CD14-positive monocyte (primary cell): ENCODE results near the gene APC2. TPM values are rescaled to one million over a fixed set of nuclear protein-coding genes. Genes with fewer than 3 reads are reported as not detected.
A peak's percentile ranks its signal among the peaks of the same experiment; 100 is the strongest.

Source experiments
- DNase-seq, 3 donors: peaks; one replicate each; pipeline ENCODE4 v3.0.0-alpha.2; 2011 to 2022
- H2AFZ ChIP-seq: 2 replicates; pipeline ENCODE4 v1.6.0; 2012; ENCODE audit warnings: mild to moderate bottlenecking, low read depth, low read length, inconsistent platforms; ENCODE audit not compliant: insufficient read depth, poor library complexity, severe bottlenecking
- H3K27ac ChIP-seq, 2 donors: 1 replicate in 1 of 2; 2 replicates in 1 of 2; pipeline ENCODE4 v1.5.1; 2012 to 2013; ENCODE audit warnings: low read length in 2 of 2, control low read depth in 1 of 2, inconsistent platforms in 1 of 2, low read depth in 1 of 2, mild to moderate bottlenecking in 1 of 2
- H3K27me3 ChIP-seq, 2 donors: one replicate each; pipeline versions ENCODE4 v1.6.0 to v1.6.1; 2011 to 2013; ENCODE audit warnings: low read length in 2 of 2; ENCODE audit not compliant: control insufficient read depth in 2 of 2, insufficient read depth in 2 of 2
- H3K36me3 ChIP-seq, 2 donors: replicated peaks in 1 of 2; 1 replicate in 1 of 2; 2 replicates in 1 of 2; pipeline versions ENCODE4 v1.5.1 to v1.6.1; 2012 to 2013; ENCODE audit warnings: low read length in 2 of 2, control low read depth in 1 of 2, inconsistent platforms in 1 of 2, mild to moderate bottlenecking in 1 of 2; ENCODE audit not compliant: insufficient read depth in 2 of 2, control insufficient read depth in 1 of 2
- H3K4me1 ChIP-seq, 2 donors: 1 replicate in 1 of 2; 2 replicates in 1 of 2; pipeline versions ENCODE4 v1.5.1 to v1.6.1; 2012 to 2013; ENCODE audit warnings: low read length in 2 of 2, control low read depth in 1 of 2, inconsistent platforms in 1 of 2, mild to moderate bottlenecking in 1 of 2, moderate library complexity in 1 of 2; ENCODE audit not compliant: insufficient read depth in 2 of 2, control insufficient read depth in 1 of 2
- H3K4me2 ChIP-seq: replicated peaks from 2 replicates; pipeline ENCODE3; 2012; ENCODE audit warnings: low read length, moderate library complexity, mild to moderate bottlenecking; ENCODE audit not compliant: poor library complexity, severe bottlenecking; ENCODE audit errors: extremely low read depth
- H3K4me3 ChIP-seq, 3 experiments: fragments of 200-600 bp in 1 of 3; sonication (generic) in 1 of 3; replicated peaks in 1 of 3; 1 replicate in 2 of 3; 2 replicates in 1 of 3; pipeline ENCODE4 v1.5.1; 2011 to 2013; ENCODE audit warnings: low read length in 3 of 3, mild to moderate bottlenecking in 3 of 3, control low read depth in 2 of 3, low read depth in 2 of 3, inconsistent platforms in 1 of 3, moderate library complexity in 1 of 3
- H3K79me2 ChIP-seq: 2 replicates; pipeline ENCODE4 v1.6.0; 2012; ENCODE audit warnings: mild to moderate bottlenecking, control low read depth, inconsistent platforms, low read length, moderate library complexity; ENCODE audit not compliant: insufficient read depth
- H3K9ac ChIP-seq: 2 replicates; pipeline ENCODE4 v1.6.0; 2017; ENCODE audit warnings: low read length, mild to moderate bottlenecking; ENCODE audit not compliant: insufficient read depth, poor library complexity, severe bottlenecking
- H3K9me3 ChIP-seq, 2 donors: replicated peaks in 1 of 2; 1 replicate in 1 of 2; 2 replicates in 1 of 2; pipeline versions ENCODE4 v1.5.1 to v1.6.1; 2012 to 2013; ENCODE audit warnings: low read length in 2 of 2, control low read depth in 1 of 2; ENCODE audit not compliant: control insufficient read depth in 1 of 2, insufficient read depth in 1 of 2
- H4K20me1 ChIP-seq: 2 replicates; pipeline ENCODE4 v1.6.0; 2012; ENCODE audit warnings: mild to moderate bottlenecking, low read length, control low read depth, moderate library complexity; ENCODE audit not compliant: insufficient read depth
- H3K27ac Mint-ChIP-seq, 7 donors: one replicate each; pipeline ENCODE4 v1.8.0; 2020; ENCODE audit warnings: mild to moderate bottlenecking in 7 of 7, mixed read lengths in 7 of 7, moderate library complexity in 6 of 7, inconsistent platforms in 2 of 7
- H3K27me3 Mint-ChIP-seq, 3 donors: one replicate each; pipeline ENCODE4 v1.8.0; 2021 to 2022; ENCODE audit warnings: low read depth in 3 of 3, mild to moderate bottlenecking in 3 of 3, mixed read lengths in 3 of 3, moderate library complexity in 3 of 3, inconsistent platforms in 1 of 3
- H3K36me3 Mint-ChIP-seq, 2 donors: one replicate each; pipeline ENCODE4 v1.8.0; 2020; ENCODE audit warnings: mixed read lengths in 2 of 2, inconsistent platforms in 1 of 2, mild to moderate bottlenecking in 1 of 2
- H3K4me1 Mint-ChIP-seq: one replicate; pipeline ENCODE4 v1.8.0; 2020; ENCODE audit warnings: mild to moderate bottlenecking, mixed read lengths
- H3K4me3 Mint-ChIP-seq, 2 donors: one replicate each; pipeline ENCODE4 v1.8.0; 2020; ENCODE audit warnings: mild to moderate bottlenecking in 2 of 2, mixed read lengths in 2 of 2, moderate library complexity in 1 of 2
- H3K9me3 Mint-ChIP-seq, 7 donors: one replicate each; pipeline ENCODE4 v1.8.0; 2020 to 2022; ENCODE audit warnings: mixed read lengths in 7 of 7, mild to moderate bottlenecking in 6 of 7, moderate library complexity in 6 of 7, inconsistent platforms in 2 of 7
- whole genome bisulfite sequencing: methylation state at CpG from one replicate; pipeline ENCODE4 v1.1.5; 2013; ENCODE audit warnings: missing lambda C conversion rate; ENCODE audit not compliant: insufficient coverage; 5-methylcytosine and 5-hydroxymethylcytosine counted together
- intact Hi-C, 2 donors: fragments of 100-400 bp; cut with micrococcal nuclease; formaldehyde crosslinking; loops; one replicate each; pipeline versions ENCODE4 v1.15.0 to v1.15.1; 2023
- polyA plus RNA-seq, 3 donors: library from polyadenylated mRNA; depleted of rRNA in 1 of 3; unstranded in 2 of 3; stranded (reverse) in 1 of 3; fragments of 300-500 nt in 2 of 3; fragments of >200 nt in 1 of 3; fragmentation: Illumina TruSeq in 2 of 3; gene quantifications; 1 replicate in 2 of 3; 2 replicates in 1 of 3; pipeline ENCODE4 v1.2.3, GENCODE V29; 2012 to 2021
- TF ChIP-seq, protein P1 (sequence below): fragments of 200-600 bp; IDR thresholded peaks from one replicate; pipeline ENCODE4 v1.8.0; 2022; ENCODE audit warnings: antibody characterized with exemption, mild to moderate bottlenecking

APC2 gene
- polyA plus RNA-seq, 3 donors, result 0.04 TPM; not detected in 2

DNA sequence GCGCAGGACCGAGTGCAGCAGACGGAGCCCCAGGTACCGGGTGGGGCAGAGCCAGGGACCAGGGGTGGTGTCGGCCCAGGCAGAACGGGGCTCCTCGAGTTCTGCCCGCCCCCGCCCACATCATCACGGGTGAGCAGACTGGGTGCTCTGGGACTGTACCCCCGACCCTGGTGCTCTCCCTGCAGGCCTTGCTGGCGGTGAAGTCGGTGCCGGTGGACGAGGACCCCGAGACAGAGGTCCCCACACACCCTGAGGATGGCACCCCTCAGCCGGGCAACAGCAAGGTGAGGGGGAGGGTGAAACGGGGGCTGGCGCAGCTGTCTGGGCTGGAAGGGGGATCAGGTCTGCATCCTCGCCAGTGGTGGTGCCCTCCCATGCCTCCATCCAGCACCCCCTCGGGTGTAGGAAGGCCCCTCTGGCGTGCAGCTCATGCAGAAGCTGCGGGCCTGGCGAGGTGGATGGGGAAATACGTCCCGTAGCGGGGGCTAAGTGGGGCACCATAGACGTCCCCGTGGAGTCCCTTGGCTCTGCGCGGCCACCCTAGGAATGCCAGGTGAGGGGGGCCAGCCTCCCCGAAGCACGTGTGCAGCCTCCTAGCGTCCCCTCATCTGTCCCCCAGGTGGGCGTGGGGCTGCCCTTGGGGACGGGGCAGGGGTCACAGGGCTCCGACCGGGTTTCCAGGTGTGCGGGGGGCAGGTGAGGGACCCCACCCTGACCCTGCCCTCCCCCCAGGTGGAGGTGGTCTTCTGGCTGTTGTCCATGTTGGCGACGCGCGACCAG lies 6.4 kb downstream of the APC2 start:
- no peak overlapping the region for H3K4me2 ChIP-seq
- H3K27ac ChIP-seq, result no peak overlapping the region
- H2AFZ ChIP-seq, result no peak overlapping the region
- H3K4me3 ChIP-seq, result no peak overlapping the region
- Mint-ChIP-seq H3K27me3 (peaks cover 66 to 85% (median 84%) of the 10 kb centered on the region in 3 donors), H3K9me3 (peaks cover 7 to 16% (median 10%) of the 10 kb centered on the region in 7 donors), H3K4me3 (peak overlapping the region in 1 of 2 donors; percentile 87), H3K27ac (no peak overlapping the region), H3K4me1 (peaks cover 18% of the 10 kb centered on the region), H3K36me3 (peaks cover 10 to 18% of the 10 kb centered on the region in 2 donors)
- TF ChIP-seq, protein P1, sequence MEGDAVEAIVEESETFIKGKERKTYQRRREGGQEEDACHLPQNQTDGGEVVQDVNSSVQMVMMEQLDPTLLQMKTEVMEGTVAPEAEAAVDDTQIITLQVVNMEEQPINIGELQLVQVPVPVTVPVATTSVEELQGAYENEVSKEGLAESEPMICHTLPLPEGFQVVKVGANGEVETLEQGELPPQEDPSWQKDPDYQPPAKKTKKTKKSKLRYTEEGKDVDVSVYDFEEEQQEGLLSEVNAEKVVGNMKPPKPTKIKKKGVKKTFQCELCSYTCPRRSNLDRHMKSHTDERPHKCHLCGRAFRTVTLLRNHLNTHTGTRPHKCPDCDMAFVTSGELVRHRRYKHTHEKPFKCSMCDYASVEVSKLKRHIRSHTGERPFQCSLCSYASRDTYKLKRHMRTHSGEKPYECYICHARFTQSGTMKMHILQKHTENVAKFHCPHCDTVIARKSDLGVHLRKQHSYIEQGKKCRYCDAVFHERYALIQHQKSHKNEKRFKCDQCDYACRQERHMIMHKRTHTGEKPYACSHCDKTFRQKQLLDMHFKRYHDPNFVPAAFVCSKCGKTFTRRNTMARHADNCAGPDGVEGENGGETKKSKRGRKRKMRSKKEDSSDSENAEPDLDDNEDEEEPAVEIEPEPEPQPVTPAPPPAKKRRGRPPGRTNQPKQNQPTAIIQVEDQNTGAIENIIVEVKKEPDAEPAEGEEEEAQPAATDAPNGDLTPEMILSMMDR, result no peak
- no peak overlapping the region for H3K9ac ChIP-seq
- H3K9me3 ChIP-seq, result peaks cover 6 to 22% of the 10 kb centered on the region in 2 donors
- DNase-seq, result no peak
- H3K36me3 ChIP-seq, result no peaks in the 10 kb centered on the region
- intact Hi-C loops, result no loop called here
- WGBS, result 20% methylated on average over 29 of the region's 43 CpGs
- H3K79me2 ChIP-seq, result no peaks in the 10 kb centered on the region
- H4K20me1 ChIP-seq, result peaks cover 18% of the 10 kb centered on the region
- peaks cover 15 to 20% of the 10 kb centered on the region in 2 donors for H3K4me1 ChIP-seq
- H3K27me3 ChIP-seq, result peaks cover 24 to 72% of the 10 kb centered on the region in 2 donors

DNA sequence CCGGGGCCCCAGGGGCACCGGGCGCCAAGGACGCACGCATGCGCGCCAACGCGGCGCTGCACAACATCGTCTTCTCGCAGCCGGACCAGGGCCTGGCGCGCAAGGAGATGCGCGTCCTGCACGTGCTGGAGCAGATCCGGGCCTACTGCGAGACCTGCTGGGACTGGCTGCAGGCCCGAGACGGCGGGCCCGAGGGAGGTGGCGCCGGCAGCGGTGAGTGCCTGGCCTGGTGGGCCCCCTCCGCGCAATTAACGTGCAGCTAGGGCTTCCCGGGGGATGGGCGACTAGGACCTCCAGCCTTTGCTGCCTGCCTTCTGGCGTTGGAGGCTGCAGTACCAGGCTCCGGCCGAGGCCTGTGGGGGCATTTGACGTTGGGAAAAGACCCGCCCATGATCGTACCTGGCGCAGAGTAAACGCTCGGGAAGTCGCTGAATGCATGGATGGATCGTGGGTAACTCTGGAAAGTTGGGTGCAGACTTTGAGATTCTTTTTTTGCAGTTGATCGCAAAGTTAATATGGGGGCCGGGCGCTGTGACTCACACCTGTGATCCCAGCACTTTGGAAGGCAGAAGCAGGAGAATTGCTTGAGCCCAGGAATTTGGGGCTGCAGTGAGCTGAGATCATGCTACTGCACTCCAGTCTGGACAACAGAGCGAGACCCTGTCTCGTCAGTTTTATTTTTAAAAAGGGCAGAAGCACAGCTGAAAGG lies 7.3 kb downstream of the APC2 start:
- peaks cover 7 to 16% (median 10%) of the 10 kb centered on the region in 7 donors for H3K9me3 Mint-ChIP-seq
- no peak overlapping the region for H3K27ac Mint-ChIP-seq
- Histone ChIP-seq H3K4me1 (peaks cover 15 to 20% of the 10 kb centered on the region in 2 donors), H3K9ac (no peak overlapping the region), H3K4me3 (no peak overlapping the region), H3K36me3 (no peaks in the 10 kb centered on the region), H3K4me2 (no peak overlapping the region), H3K27ac (no peak overlapping the region), H3K79me2 (no peaks in the 10 kb centered on the region), H3K27me3 (peaks cover 21 to 63% of the 10 kb centered on the region in 2 donors), H4K20me1 (peaks cover 18% of the 10 kb centered on the region), H3K9me3 (peaks cover 6 to 22% of the 10 kb centered on the region in 2 donors), H2AFZ (no peak overlapping the region)
- intact Hi-C loops, result no loop called here
- H3K36me3 Mint-ChIP-seq, result peaks cover 10 to 19% of the 10 kb centered on the region in 2 donors
- peak overlapping the region in 1 of 2 donors; percentile 76 for H3K4me3 Mint-ChIP-seq
- peaks cover 58 to 81% (median 76%) of the 10 kb centered on the region in 3 donors for H3K27me3 Mint-ChIP-seq
- no peak for DNase-seq
- 14% methylated on average over 46 of the region's 48 CpGs for WGBS
- H3K4me1 Mint-ChIP-seq, result peaks cover 18% of the 10 kb centered on the region
- TF ChIP-seq, protein P1, result no peak
